ENCODE measurements around the gene SMC1B.

DNA sequence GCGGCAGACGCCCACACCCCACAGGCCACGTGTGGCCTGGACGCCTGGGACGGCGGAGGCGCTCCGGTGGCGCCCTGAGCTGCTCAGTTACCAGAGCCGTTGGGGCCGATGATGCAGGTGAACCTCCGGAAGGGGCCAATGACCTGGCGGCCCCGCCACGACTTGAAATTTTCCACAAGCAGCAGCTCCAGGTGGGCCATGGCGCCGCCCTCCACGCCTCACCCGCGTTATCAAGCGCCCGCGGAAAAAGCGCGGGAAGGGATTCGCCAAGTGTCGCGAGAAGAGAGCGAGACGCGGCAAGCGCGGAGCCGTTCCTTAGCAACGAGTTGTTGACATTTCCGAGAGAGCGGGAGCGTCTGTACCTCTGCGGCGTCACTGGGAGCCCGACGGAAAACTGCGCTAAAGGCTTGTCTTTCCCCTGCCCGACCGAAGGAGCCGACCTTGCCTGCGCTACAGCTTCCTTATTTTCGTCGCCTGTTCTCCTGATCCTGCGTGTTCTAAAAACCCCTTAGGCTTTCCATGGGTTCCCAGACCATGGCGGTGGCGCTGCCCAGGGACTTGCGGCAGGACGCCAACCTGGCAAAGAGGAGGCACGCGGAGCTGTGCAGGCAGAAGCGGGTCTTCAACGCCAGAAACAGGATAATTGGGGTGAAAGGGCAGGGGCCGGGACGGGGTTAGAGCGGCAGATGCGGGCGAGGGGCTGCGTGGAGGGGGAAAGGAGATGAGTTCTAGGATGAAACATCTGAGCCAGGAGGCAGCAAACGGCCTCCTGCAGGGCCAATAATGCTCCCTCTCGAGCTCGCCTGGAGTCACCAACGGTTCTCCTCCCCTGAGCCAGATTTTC lies at the start of gene SMC1B, which contains the start of gene RIBC2:
- TF ChIP-seq, protein P1, sequence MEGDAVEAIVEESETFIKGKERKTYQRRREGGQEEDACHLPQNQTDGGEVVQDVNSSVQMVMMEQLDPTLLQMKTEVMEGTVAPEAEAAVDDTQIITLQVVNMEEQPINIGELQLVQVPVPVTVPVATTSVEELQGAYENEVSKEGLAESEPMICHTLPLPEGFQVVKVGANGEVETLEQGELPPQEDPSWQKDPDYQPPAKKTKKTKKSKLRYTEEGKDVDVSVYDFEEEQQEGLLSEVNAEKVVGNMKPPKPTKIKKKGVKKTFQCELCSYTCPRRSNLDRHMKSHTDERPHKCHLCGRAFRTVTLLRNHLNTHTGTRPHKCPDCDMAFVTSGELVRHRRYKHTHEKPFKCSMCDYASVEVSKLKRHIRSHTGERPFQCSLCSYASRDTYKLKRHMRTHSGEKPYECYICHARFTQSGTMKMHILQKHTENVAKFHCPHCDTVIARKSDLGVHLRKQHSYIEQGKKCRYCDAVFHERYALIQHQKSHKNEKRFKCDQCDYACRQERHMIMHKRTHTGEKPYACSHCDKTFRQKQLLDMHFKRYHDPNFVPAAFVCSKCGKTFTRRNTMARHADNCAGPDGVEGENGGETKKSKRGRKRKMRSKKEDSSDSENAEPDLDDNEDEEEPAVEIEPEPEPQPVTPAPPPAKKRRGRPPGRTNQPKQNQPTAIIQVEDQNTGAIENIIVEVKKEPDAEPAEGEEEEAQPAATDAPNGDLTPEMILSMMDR (IDR thresholded peaks at IDR 0.05; ENCODE audit: poor library complexity, severe bottlenecking) = no peak
- TF ChIP-seq EZH2 (IDR thresholded peaks at IDR 0.05; ENCODE audit: borderline replicate concordance, insufficient read depth, low read length, poor library complexity, severe bottlenecking) (no peak), TAF1 (IDR thresholded peaks at IDR 0.05; ENCODE audit: low read depth) (no peak), RAD21 (conservative IDR thresholded peaks at IDR 0.05) (no peak), EP300 (conservative IDR thresholded peaks at IDR 0.05; ENCODE audit: poor library complexity, severe bottlenecking) (no peak)
- TF ChIP-seq, protein P2, sequence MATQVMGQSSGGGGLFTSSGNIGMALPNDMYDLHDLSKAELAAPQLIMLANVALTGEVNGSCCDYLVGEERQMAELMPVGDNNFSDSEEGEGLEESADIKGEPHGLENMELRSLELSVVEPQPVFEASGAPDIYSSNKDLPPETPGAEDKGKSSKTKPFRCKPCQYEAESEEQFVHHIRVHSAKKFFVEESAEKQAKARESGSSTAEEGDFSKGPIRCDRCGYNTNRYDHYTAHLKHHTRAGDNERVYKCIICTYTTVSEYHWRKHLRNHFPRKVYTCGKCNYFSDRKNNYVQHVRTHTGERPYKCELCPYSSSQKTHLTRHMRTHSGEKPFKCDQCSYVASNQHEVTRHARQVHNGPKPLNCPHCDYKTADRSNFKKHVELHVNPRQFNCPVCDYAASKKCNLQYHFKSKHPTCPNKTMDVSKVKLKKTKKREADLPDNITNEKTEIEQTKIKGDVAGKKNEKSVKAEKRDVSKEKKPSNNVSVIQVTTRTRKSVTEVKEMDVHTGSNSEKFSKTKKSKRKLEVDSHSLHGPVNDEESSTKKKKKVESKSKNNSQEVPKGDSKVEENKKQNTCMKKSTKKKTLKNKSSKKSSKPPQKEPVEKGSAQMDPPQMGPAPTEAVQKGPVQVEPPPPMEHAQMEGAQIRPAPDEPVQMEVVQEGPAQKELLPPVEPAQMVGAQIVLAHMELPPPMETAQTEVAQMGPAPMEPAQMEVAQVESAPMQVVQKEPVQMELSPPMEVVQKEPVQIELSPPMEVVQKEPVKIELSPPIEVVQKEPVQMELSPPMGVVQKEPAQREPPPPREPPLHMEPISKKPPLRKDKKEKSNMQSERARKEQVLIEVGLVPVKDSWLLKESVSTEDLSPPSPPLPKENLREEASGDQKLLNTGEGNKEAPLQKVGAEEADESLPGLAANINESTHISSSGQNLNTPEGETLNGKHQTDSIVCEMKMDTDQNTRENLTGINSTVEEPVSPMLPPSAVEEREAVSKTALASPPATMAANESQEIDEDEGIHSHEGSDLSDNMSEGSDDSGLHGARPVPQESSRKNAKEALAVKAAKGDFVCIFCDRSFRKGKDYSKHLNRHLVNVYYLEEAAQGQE (IDR thresholded peaks at IDR 0.05; ENCODE audit: borderline replicate concordance) = no peak
